ENCODE results near the gene BEST3. TPM values are rescaled to one million over a fixed set of nuclear protein-coding genes. Genes with fewer than 3 reads are reported as not detected.

Gene BEST3
- polyA plus RNA-seq, 1 donor from 2014 or later = 0.88 TPM

DNA sequence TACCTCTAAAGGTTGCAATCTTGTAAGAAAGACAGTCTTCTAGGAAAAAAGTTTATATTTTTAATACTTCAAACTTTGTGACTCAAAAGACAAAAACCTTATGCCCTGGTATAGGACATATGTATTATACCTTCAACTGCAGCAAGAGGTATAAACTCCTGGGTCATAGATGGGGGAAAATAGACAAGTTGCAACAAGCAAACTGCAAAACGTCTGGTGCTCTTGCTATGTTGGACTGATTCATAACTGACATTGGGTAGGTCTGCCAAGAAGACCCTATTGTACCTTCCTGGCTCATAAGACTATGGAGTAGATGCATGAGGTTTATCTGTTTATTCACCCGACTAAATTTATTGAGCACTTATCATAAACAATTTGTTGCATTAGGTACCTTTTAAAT is 40.9 kb downstream of the BEST3 start:
- no peaks in the 10 kb centered on the region for H3F3A ChIP-seq (ENCODE audit: insufficient read depth, low read length, poor library complexity, severe bottlenecking)
- no peaks in the 10 kb centered on the region for H3K27me3 ChIP-seq (ENCODE audit: insufficient read depth, low read depth, low read length)
- no peaks in the 10 kb centered on the region for H3K79me2 ChIP-seq (replicated peaks; ENCODE audit: insufficient read depth, low read length)
- H3K4me2 ChIP-seq (ENCODE audit: low read length) = no peak overlapping the region
- H3K27ac ChIP-seq (ENCODE audit: low read length) = no peak overlapping the region
- no peak overlapping the region for H2AFZ ChIP-seq (ENCODE audit: low read depth, low read length)
- H4K20me1 ChIP-seq (ENCODE audit: insufficient read depth) = no peaks in the 10 kb centered on the region
- no peaks in the 10 kb centered on the region for H3K36me3 ChIP-seq (ENCODE audit: insufficient read depth, low read length)
- TF ChIP-seq POLR2AphosphoS5 (IDR thresholded peaks at IDR 0.05) (no peak), MXI1 (conservative IDR thresholded peaks at IDR 0.05; ENCODE audit: poor library complexity, severe bottlenecking) (no peak), RAD21 (conservative IDR thresholded peaks at IDR 0.05) (no peak), TAF1 (IDR thresholded peaks at IDR 0.05; ENCODE audit: low read depth) (no peak), SMC3 (conservative IDR thresholded peaks at IDR 0.05; ENCODE audit: poor library complexity) (no peak), EP300 (conservative IDR thresholded peaks at IDR 0.05; ENCODE audit: poor library complexity, severe bottlenecking) (no peak), EZH2 (IDR thresholded peaks at IDR 0.05; ENCODE audit: borderline replicate concordance, insufficient read depth, low read length, poor library complexity, severe bottlenecking) (no peak)
- TF ChIP-seq, protein P1, sequence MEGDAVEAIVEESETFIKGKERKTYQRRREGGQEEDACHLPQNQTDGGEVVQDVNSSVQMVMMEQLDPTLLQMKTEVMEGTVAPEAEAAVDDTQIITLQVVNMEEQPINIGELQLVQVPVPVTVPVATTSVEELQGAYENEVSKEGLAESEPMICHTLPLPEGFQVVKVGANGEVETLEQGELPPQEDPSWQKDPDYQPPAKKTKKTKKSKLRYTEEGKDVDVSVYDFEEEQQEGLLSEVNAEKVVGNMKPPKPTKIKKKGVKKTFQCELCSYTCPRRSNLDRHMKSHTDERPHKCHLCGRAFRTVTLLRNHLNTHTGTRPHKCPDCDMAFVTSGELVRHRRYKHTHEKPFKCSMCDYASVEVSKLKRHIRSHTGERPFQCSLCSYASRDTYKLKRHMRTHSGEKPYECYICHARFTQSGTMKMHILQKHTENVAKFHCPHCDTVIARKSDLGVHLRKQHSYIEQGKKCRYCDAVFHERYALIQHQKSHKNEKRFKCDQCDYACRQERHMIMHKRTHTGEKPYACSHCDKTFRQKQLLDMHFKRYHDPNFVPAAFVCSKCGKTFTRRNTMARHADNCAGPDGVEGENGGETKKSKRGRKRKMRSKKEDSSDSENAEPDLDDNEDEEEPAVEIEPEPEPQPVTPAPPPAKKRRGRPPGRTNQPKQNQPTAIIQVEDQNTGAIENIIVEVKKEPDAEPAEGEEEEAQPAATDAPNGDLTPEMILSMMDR (IDR thresholded peaks at IDR 0.05; ENCODE audit: poor library complexity, severe bottlenecking) = no peak
- TF ChIP-seq, protein P2, sequence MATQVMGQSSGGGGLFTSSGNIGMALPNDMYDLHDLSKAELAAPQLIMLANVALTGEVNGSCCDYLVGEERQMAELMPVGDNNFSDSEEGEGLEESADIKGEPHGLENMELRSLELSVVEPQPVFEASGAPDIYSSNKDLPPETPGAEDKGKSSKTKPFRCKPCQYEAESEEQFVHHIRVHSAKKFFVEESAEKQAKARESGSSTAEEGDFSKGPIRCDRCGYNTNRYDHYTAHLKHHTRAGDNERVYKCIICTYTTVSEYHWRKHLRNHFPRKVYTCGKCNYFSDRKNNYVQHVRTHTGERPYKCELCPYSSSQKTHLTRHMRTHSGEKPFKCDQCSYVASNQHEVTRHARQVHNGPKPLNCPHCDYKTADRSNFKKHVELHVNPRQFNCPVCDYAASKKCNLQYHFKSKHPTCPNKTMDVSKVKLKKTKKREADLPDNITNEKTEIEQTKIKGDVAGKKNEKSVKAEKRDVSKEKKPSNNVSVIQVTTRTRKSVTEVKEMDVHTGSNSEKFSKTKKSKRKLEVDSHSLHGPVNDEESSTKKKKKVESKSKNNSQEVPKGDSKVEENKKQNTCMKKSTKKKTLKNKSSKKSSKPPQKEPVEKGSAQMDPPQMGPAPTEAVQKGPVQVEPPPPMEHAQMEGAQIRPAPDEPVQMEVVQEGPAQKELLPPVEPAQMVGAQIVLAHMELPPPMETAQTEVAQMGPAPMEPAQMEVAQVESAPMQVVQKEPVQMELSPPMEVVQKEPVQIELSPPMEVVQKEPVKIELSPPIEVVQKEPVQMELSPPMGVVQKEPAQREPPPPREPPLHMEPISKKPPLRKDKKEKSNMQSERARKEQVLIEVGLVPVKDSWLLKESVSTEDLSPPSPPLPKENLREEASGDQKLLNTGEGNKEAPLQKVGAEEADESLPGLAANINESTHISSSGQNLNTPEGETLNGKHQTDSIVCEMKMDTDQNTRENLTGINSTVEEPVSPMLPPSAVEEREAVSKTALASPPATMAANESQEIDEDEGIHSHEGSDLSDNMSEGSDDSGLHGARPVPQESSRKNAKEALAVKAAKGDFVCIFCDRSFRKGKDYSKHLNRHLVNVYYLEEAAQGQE (IDR thresholded peaks at IDR 0.05; ENCODE audit: borderline replicate concordance) = no peak
- H3K9ac ChIP-seq (ENCODE audit: low read length) = no peak overlapping the region
- no peaks in the 10 kb centered on the region for H3K9me3 ChIP-seq (ENCODE audit: low read length)
- H3K9me2 ChIP-seq (ENCODE audit: insufficient read depth, low read length) = no peaks in the 10 kb centered on the region
- no peak overlapping the region for H3K4me3 ChIP-seq (ENCODE audit: low read length)

DNA sequence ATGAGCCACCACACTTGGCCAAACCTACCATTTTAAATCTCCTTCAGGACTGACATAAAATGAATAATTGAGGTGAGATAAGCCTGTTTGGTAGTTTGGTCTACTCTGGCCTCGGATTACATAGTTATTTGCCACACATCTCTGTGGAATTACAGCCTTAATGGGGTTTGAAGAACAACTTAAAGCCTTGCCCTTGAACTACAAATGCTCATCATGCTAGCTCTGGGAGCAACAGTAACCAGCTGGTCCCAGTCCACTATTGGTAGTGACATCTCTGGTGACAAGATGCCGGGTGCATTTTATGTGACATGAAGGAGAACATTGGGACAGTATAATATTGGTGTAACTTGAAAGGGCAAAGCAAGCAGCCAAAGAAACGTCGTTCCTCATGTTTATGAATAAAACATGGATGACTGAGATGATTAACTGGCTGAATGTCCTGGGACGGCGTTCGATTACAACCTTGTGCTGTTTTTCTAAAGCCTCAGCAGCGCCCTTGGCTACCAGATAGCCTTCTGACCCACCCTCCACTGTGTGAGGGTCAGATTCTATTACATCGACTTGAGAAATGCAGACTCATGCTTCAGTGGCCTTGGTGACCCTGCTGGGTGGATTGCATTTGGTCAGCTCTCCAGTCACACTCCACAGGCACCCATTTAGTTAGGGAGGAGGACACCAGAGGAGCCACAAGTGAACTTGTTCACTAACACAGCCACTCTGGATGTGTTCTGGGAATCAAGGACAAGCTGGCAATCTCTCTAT is 41.5 kb downstream of the BEST3 start:
- Histone ChIP-seq H3F3A (ENCODE audit: insufficient read depth, low read length, poor library complexity, severe bottlenecking) (no peaks in the 10 kb centered on the region), H3K4me3 (ENCODE audit: low read length) (no peak overlapping the region), H2AFZ (ENCODE audit: low read depth, low read length) (no peak overlapping the region), H3K27ac (ENCODE audit: low read length) (no peak overlapping the region), H4K20me1 (ENCODE audit: insufficient read depth) (no peaks in the 10 kb centered on the region), H3K9me2 (ENCODE audit: insufficient read depth, low read length) (no peaks in the 10 kb centered on the region), H3K9ac (ENCODE audit: low read length) (no peak overlapping the region), H3K9me3 (ENCODE audit: low read length) (no peaks in the 10 kb centered on the region), H3K4me2 (ENCODE audit: low read length) (no peak overlapping the region), H3K36me3 (ENCODE audit: insufficient read depth, low read length) (no peaks in the 10 kb centered on the region), H3K79me2 (replicated peaks; ENCODE audit: insufficient read depth, low read length) (no peaks in the 10 kb centered on the region), H3K27me3 (ENCODE audit: insufficient read depth, low read depth, low read length) (no peaks in the 10 kb centered on the region)
- TF ChIP-seq POLR2AphosphoS5 (IDR thresholded peaks at IDR 0.05) (no peak), SMC3 (conservative IDR thresholded peaks at IDR 0.05; ENCODE audit: poor library complexity) (no peak)

All from neural cell (in vitro differentiated cells).